Mesodermal cell (in vitro differentiated cells): ENCODE measurements around the gene EIF2D.
"Not testable (repeated sequence)": the region's sequence is repeated elsewhere in the genome, so short reads cannot be mapped to it uniquely, and the experiment has no call there.

ENCODE experiments used
- H3K27ac ChIP-seq: 2 replicates; pipeline ENCODE4 v1.7.0; 2013; ENCODE audit warnings: mild to moderate bottlenecking, low read depth, low read length, moderate library complexity; ENCODE audit not compliant: severe bottlenecking
- H3K36me3 ChIP-seq: 2 replicates; pipeline ENCODE4 v1.7.1; 2013; ENCODE audit warnings: mild to moderate bottlenecking, low read length, moderate library complexity; ENCODE audit not compliant: control insufficient read depth, insufficient read depth
- H3K4me1 ChIP-seq: one replicate; pipeline ENCODE4 v1.7.1; 2013; ENCODE audit warnings: mild to moderate bottlenecking, low read length; ENCODE audit not compliant: insufficient read depth, control insufficient read depth, poor library complexity, severe bottlenecking
- H3K4me3 ChIP-seq: 2 replicates; pipeline ENCODE4 v1.7.0; 2013; ENCODE audit warnings: low read length, control low read depth, mild to moderate bottlenecking; ENCODE audit not compliant: insufficient read depth, poor library complexity, severe bottlenecking; ENCODE audit errors: extremely low read depth
- H3K9me3 ChIP-seq: 2 replicates; pipeline ENCODE4 v1.7.1; 2013; ENCODE audit warnings: mild to moderate bottlenecking, low read length, moderate library complexity; ENCODE audit not compliant: control insufficient read depth
- WGBS, 2 experiments: methylation state at CpG; one replicate each; pipeline ENCODE4 v1.1.5; 2013; ENCODE audit warnings: missing lambda C conversion rate in 2 of 2; ENCODE audit not compliant: insufficient coverage in 2 of 2; 5-methylcytosine and 5-hydroxymethylcytosine counted together

EIF2D gene

GRCh38 chr1:206586501-206587445 lies 25.5 kb downstream of the EIF2D start:
- H3K27ac ChIP-seq = no peak overlapping the region
- peaks cover 5% of the 10 kb centered on the region for H3K4me1 ChIP-seq
- WGBS, 2 experiments = 76 to 87% methylated on average over 3 to 7 of the region's 13 CpGs
- no peak overlapping the region for H3K4me3 ChIP-seq
- H3K36me3 ChIP-seq = peaks cover 20% of the 10 kb centered on the region
- H3K9me3 ChIP-seq = no peaks in the 10 kb centered on the region

- Histone ChIP-seq H3K4me1 (peaks cover 5% of the 10 kb centered on the region), H3K9me3 (no peaks in the 10 kb centered on the region), H3K27ac (no peak overlapping the region), H3K36me3 (peaks cover 9% of the 10 kb centered on the region), H3K4me3 (no peak overlapping the region)
- 67 to 79% methylated on average over 2 to 3 of the region's 4 CpGs for WGBS, 2 experiments
Measured at GRCh38 chr1:206584683-206585082, 27.6 kb downstream of the EIF2D start.

- Histone ChIP-seq H3K4me1 (no peaks in the 10 kb centered on the region), H3K27ac (no peak overlapping the region), H3K9me3 (no peaks in the 10 kb centered on the region), H3K4me3 (no peak overlapping the region), H3K36me3 (peaks cover 9% of the 10 kb centered on the region)
- WGBS, 2 experiments = 87 to 91% methylated on average over 15 to 16 of the region's 16 CpGs
Measured at GRCh38 chr1:206583707-206584648, 28.3 kb downstream of the EIF2D start.

GRCh38 chr1:206582971-206583706 lies 29.1 kb downstream of the EIF2D start:
- peaks cover 9% of the 10 kb centered on the region for H3K36me3 ChIP-seq
- H3K4me3 ChIP-seq = no peak overlapping the region
- no peaks in the 10 kb centered on the region for H3K9me3 ChIP-seq
- 84 to 87% methylated on average over 8 to 13 of the region's 18 CpGs for WGBS, 2 experiments
- no peaks in the 10 kb centered on the region for H3K4me1 ChIP-seq
- no peak overlapping the region for H3K27ac ChIP-seq

- 90 to 93% methylated on average over 3 to 4 of the region's 5 CpGs for WGBS, 2 experiments
- Histone ChIP-seq H3K4me1 (no peaks in the 10 kb centered on the region), H3K4me3 (no peak overlapping the region)
Measured at GRCh38 chr1:206582537-206582936, 29.7 kb downstream of the EIF2D start.

GRCh38 chr1:206581571-206581981 lies 30.7 kb downstream of the EIF2D start:
- Histone ChIP-seq H3K36me3 (no peaks in the 10 kb centered on the region), H3K4me3 (no peak overlapping the region), H3K27ac (no peak overlapping the region), H3K4me1 (no peaks in the 10 kb centered on the region), H3K9me3 (no peaks in the 10 kb centered on the region)
- 89 to 92% methylated on average over 6 to 10 of the region's 10 CpGs for WGBS, 2 experiments

More at GRCh38 chr1:206582537-206582936, 29.7 kb downstream of the EIF2D start:
- Histone ChIP-seq H3K9me3 (no peaks in the 10 kb centered on the region), H3K27ac (no peak overlapping the region), H3K36me3 (peaks cover 5% of the 10 kb centered on the region)

- not testable (repeated sequence) for H3K36me3 ChIP-seq, H3K9me3 ChIP-seq, H3K27ac ChIP-seq, H3K4me3 ChIP-seq, H3K4me1 ChIP-seq
- WGBS, 2 experiments = 91 to 93% methylated on average over 4 to 6 of the region's 7 CpGs
Measured at GRCh38 chr1:206581114-206581497, 31.2 kb downstream of the EIF2D start.

GRCh38 chr1:206580438-206581113 lies 31.7 kb downstream of the EIF2D start:
- Histone ChIP-seq H3K36me3 (no peaks in the 10 kb centered on the region), H3K9me3 (no peaks in the 10 kb centered on the region), H3K4me3 (no peak overlapping the region), H3K27ac (no peak overlapping the region), H3K4me1 (peaks cover 2% of the 10 kb centered on the region)
- WGBS, 2 experiments = 92 to 95% methylated on average over 7 to 8 of the region's 8 CpGs

GRCh38 chr1:206579747-206580437 lies 32.4 kb downstream of the EIF2D start:
- Histone ChIP-seq H3K9me3 (no peaks in the 10 kb centered on the region), H3K4me3 (no peak overlapping the region), H3K4me1 (peaks cover 3% of the 10 kb centered on the region), H3K27ac (no peak overlapping the region), H3K36me3 (no peaks in the 10 kb centered on the region)
- WGBS, 2 experiments = 88 to 89% methylated on average over 7 of the region's 11 CpGs
